Measurements from ENCODE around the gene OR8B3.

- TF ChIP-seq POLR2A (IDR thresholded peaks at IDR 0.05) (no peak), CTCF (IDR thresholded peaks at IDR 0.05) (peak in 3 of 4 experiments; percentile 16 to 38 (median 18))
Observed at GRCh38 chr11:124415356-124415923, 16.6 kb upstream of the OR8B3 start.
